A673 (cell line): ENCODE measurements around the gene FBXW12. TPM values are rescaled to one million over a fixed set of nuclear protein-coding genes. Genes with fewer than 3 reads are reported as not detected.

Source experiments
- BruUV-seq: library from RNA; stranded (reverse); fragments of 400-500 nt; replicated peaks from 2 replicates; lab custom pipeline; 2021; lab: Mats Ljungman, UMichigan
- CTCF ChIA-PET: fragments of 300-600 bp; sonication (Branson Sonifier 250); formaldehyde crosslinking; loops from one replicate; lab custom pipeline; 2022; ENCODE audit warnings: antibody characterized with exemption; lab: Charles Lee
- POLR2A ChIA-PET: fragments of 300-600 bp; sonication (Branson Sonifier 250); formaldehyde crosslinking; loops from one replicate; lab custom pipeline; 2022; ENCODE audit warnings: antibody characterized with exemption; ENCODE audit not compliant: low non-redundant PET; lab: Charles Lee
- DNase-seq: peaks from one replicate; pipeline ENCODE4 v3.0.0-alpha.2; 2015; ENCODE audit warnings: low spot score
- H3K27ac ChIP-seq: fragments of 200-600 bp; sonication (generic); 2 replicates; pipeline ENCODE4 v1.5.1; 2016; ENCODE audit warnings: mixed run types, low read depth, mild to moderate bottlenecking, mixed read lengths, antibody characterized with exemption, low read length; ENCODE audit not compliant: poor library complexity, severe bottlenecking
- H3K27me3 ChIP-seq: fragments of 200-600 bp; sonication (generic); replicated peaks from 2 replicates; pipeline ENCODE4 v1.6.1; 2017; ENCODE audit warnings: mixed run types, low read depth, mild to moderate bottlenecking, mixed read lengths, antibody characterized with exemption, low read length; ENCODE audit not compliant: insufficient read depth, poor library complexity
- H3K36me3 ChIP-seq: fragments of 200-600 bp; sonication (generic); 2 replicates; pipeline ENCODE4 v1.6.1; 2016; ENCODE audit warnings: mixed run types, mild to moderate bottlenecking, mixed read lengths, antibody characterized with exemption, low read length; ENCODE audit not compliant: insufficient read depth, poor library complexity, severe bottlenecking
- H3K4me1 ChIP-seq: fragments of 200-600 bp; sonication (generic); 2 replicates; pipeline ENCODE4 v1.6.1; 2017; ENCODE audit warnings: mixed run types, mild to moderate bottlenecking, mixed read lengths, antibody characterized with exemption, low read length; ENCODE audit not compliant: insufficient read depth, poor library complexity, severe bottlenecking
- H3K4me3 ChIP-seq: fragments of 200-600 bp; sonication (generic); 2 replicates; pipeline ENCODE4 v1.5.1; 2016; ENCODE audit warnings: low read depth, mixed run types, mild to moderate bottlenecking, mixed read lengths, low read length; ENCODE audit not compliant: poor library complexity, severe bottlenecking
- H3K9me3 ChIP-seq: fragments of 200-600 bp; sonication (generic); 2 replicates; pipeline ENCODE4 v1.6.1; 2016; ENCODE audit warnings: mixed run types, low read depth, mild to moderate bottlenecking, mixed read lengths, antibody characterized with exemption, low read length; ENCODE audit not compliant: poor library complexity, severe bottlenecking
- EZH2 ChIP-seq: fragments of 200-600 bp; sonication (generic); IDR thresholded peaks from 2 replicates; pipeline ENCODE4 v1.6.1; 2017; ENCODE audit warnings: borderline replicate concordance, low read depth, mild to moderate bottlenecking, mixed read lengths, antibody characterized with exemption, low read length; ENCODE audit not compliant: poor library complexity, severe bottlenecking
- intact Hi-C: fragments of 100-400 bp; cut with micrococcal nuclease; formaldehyde crosslinking; loops from one replicate; pipeline ENCODE4 v1.10.0; 2022; ENCODE audit not compliant: unreplicated experiment
- total RNA-seq: library from RNA; stranded (reverse); gene quantifications from 2 replicates; pipeline ENCODE4 v1.2.3, GENCODE V29; 2021
- TF ChIP-seq, protein P1 (sequence below): fragments of 300-800, 200-600 bp; sonication (generic); conservative IDR thresholded peaks from 2 replicates; pipeline ENCODE4 v1.5.1; 2017; ENCODE audit warnings: low read depth, mild to moderate bottlenecking, antibody characterized with exemption, low read length, moderate library complexity, mixed read lengths

The FBXW12 gene
- total RNA-seq, 1 experiment from 2014 or later: 0.60 TPM

GRCh38 chr3:48436477-48436787 is 64.4 kb downstream of the FBXW12 start:
- TF ChIP-seq EZH2: no peak
- TF ChIP-seq, protein P1, sequence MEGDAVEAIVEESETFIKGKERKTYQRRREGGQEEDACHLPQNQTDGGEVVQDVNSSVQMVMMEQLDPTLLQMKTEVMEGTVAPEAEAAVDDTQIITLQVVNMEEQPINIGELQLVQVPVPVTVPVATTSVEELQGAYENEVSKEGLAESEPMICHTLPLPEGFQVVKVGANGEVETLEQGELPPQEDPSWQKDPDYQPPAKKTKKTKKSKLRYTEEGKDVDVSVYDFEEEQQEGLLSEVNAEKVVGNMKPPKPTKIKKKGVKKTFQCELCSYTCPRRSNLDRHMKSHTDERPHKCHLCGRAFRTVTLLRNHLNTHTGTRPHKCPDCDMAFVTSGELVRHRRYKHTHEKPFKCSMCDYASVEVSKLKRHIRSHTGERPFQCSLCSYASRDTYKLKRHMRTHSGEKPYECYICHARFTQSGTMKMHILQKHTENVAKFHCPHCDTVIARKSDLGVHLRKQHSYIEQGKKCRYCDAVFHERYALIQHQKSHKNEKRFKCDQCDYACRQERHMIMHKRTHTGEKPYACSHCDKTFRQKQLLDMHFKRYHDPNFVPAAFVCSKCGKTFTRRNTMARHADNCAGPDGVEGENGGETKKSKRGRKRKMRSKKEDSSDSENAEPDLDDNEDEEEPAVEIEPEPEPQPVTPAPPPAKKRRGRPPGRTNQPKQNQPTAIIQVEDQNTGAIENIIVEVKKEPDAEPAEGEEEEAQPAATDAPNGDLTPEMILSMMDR: no peak
- BruUV-seq: no TSS peak
- no peaks in the 10 kb centered on the region for H3K27me3 ChIP-seq
- H3K27ac ChIP-seq: no peak overlapping the region
- intact Hi-C loops: loop anchor here (1.0 to 5.0 kb wide), 2 partner anchors 34 to 204 kb away; no protein-coding TSS in a partner anchor
- DNase-seq: no peak
- H3K4me3 ChIP-seq: no peak overlapping the region
- ChIA-PET POLR2A (no interaction called here), CTCF (interaction anchor here (0.6 to 2.2 kb wide), 20 partner anchors 10 to 244 kb away, joined by 3 to 23 read pairs (median 4); partner anchors contain the start of genes ATRIP, PFKFB4 and ZNF589)
- H3K4me1 ChIP-seq: no peaks in the 10 kb centered on the region
- H3K9me3 ChIP-seq: no peaks in the 10 kb centered on the region
- H3K36me3 ChIP-seq: no peaks in the 10 kb centered on the region

- H3K27me3 ChIP-seq: no peaks in the 10 kb centered on the region
- intact Hi-C loops: loop anchor here (1.0 to 5.0 kb wide), 2 partner anchors 35 to 205 kb away; no protein-coding TSS in a partner anchor
- peaks cover 1% of the 10 kb centered on the region for H3K36me3 ChIP-seq
- no peak for DNase-seq
- H3K27ac ChIP-seq: no peak overlapping the region
- POLR2A ChIA-PET: no interaction called here
- BruUV-seq: no TSS peak
- H3K4me3 ChIP-seq: no peak overlapping the region
- H3K9me3 ChIP-seq: no peaks in the 10 kb centered on the region
- CTCF ChIA-PET: interaction anchor here (0.8 to 2.2 kb wide), 6 partner anchors 36 to 242 kb away, joined by 3 to 23 read pairs (median 8); partner anchors contain the start of gene PFKFB4
- TF ChIP-seq EZH2: no peak
- TF ChIP-seq, protein P1: no peak
- H3K4me1 ChIP-seq: no peaks in the 10 kb centered on the region
These were observed 64.8 kb downstream of the FBXW12 start for GRCh38 chr3:48436855-48437254.

GRCh38 chr3:48437812-48438211 is 65.8 kb downstream of the FBXW12 start:
- ChIA-PET CTCF (no interaction called here), POLR2A (no interaction called here)
- DNase-seq: no peak
- intact Hi-C loops: loop anchor here (5.0 kb wide), 1 partner anchor 36 kb away; no protein-coding TSS in a partner anchor
- Histone ChIP-seq H3K4me3 (no peak overlapping the region), H3K27ac (no peak overlapping the region), H3K9me3 (no peaks in the 10 kb centered on the region), H3K4me1 (no peaks in the 10 kb centered on the region), H3K36me3 (peaks cover 6% of the 10 kb centered on the region), H3K27me3 (no peaks in the 10 kb centered on the region)
- no TSS peak for BruUV-seq
- TF ChIP-seq, protein P1: no peak
- TF ChIP-seq EZH2: no peak
